ENCODE data around the gene BAIAP2.

DNA sequence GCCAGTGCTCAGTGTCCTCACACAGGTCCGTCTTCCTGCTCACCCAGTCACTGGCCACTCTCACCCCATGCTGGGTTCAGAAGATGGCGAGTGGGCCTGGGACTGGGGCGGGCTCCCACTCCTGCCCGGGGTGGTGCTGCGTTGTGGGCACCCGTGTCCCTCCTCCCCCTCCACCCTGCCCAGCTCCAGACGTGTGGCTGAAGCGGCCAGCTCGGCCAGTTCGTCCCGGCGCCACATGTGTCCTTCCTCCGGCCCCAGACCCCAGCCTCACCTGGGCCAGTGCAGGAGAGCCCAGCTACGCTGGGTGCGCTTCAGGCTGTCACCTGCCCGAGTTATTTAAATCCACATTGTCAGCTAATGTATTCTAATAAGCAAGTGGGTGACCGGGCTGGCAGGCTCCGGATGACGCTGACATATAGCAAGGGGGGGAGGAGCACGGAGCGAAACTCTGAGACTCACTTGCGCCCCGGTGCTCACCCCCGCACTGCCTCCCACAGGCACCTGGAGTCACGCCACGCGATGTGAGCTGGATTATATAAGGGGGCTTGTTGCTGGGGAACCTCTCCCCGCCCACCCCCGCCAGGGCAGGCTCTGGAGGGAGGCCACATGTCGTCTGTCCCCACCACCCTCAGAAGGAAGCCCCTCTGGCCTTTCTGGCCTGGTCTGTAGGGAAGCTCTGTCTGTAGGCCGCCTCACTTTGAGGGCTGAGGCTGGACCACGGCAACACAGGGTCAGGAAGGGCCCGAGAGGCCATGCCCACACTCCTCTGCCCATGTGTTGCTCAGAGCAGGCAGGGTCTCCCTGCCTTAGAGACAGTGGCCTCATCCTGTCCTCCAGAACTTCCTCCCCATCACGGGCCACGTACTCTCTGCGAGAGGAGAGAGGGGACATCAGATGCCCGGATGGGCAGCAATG, 7.1 kb upstream of the BAIAP2 start:
- TF ChIP-seq, protein P1, sequence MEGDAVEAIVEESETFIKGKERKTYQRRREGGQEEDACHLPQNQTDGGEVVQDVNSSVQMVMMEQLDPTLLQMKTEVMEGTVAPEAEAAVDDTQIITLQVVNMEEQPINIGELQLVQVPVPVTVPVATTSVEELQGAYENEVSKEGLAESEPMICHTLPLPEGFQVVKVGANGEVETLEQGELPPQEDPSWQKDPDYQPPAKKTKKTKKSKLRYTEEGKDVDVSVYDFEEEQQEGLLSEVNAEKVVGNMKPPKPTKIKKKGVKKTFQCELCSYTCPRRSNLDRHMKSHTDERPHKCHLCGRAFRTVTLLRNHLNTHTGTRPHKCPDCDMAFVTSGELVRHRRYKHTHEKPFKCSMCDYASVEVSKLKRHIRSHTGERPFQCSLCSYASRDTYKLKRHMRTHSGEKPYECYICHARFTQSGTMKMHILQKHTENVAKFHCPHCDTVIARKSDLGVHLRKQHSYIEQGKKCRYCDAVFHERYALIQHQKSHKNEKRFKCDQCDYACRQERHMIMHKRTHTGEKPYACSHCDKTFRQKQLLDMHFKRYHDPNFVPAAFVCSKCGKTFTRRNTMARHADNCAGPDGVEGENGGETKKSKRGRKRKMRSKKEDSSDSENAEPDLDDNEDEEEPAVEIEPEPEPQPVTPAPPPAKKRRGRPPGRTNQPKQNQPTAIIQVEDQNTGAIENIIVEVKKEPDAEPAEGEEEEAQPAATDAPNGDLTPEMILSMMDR (IDR thresholded peaks at IDR 0.05) = no peak
- no peak for TF ChIP-seq POLR2A (IDR thresholded peaks at IDR 0.05)
